Raji (cell line): ENCODE results near the gene CYP2W1.
A peak's percentile ranks its signal among the peaks of the same experiment; 100 is the strongest.

Source experiments
- POLR2A ChIP-seq: IDR thresholded peaks from 2 replicates; pipeline ENCODE4 v1.6.1; 2011; ENCODE audit warnings: low read depth, low read length, control low read depth; ENCODE audit not compliant: insufficient read depth

Gene CYP2W1

DNA sequence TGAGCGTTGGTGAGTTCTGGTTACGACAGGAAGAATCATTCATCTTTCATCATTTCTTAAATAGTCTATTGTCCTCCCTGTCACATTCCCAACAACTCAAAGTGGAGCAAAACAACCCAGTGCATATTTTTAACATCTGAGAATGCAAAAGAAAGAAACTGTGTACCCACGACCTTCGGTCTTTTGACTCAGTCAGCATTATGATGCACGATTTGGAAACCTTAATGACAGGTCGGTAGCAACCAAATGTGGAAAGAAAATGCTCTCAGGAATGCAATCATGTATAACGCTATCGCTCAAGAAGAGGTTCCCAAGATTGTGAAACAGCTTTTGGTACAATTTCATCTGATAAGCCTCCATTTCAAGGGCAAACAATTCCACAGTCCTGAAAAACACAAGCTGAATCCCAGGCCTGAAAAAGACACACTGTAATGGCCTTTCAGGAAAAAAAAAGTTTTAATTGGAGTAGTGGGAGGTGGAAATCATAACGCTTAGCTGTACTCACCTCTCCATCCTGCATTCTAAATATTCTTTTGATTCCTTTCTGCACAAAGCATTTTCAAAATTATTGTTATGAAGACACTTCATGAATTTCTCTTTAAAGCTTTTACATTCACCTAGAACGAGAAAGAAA lies 10.2 kb upstream of the CYP2W1 start:
- no peak for TF ChIP-seq POLR2A

DNA sequence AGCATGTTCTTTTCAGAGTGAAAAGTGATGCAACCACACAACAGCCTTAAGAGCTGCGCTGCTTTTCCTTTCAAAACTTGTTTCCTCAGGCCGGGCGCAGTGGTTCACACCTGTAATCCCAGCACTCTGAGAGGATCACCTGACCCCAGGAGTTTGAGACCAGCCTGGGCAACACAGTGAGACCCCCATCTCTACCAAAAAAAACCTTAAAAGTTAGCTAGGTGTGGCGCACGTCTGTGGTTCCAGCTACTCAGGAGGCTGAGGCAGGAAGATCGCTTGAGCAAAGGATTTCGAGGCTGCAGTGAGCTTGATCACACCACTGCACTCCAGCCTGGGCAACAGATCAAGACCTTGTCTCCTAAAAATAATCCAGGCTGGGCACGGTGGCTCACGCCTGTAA lies 9.7 kb upstream of the CYP2W1 start:
- no peak for TF ChIP-seq POLR2A

DNA sequence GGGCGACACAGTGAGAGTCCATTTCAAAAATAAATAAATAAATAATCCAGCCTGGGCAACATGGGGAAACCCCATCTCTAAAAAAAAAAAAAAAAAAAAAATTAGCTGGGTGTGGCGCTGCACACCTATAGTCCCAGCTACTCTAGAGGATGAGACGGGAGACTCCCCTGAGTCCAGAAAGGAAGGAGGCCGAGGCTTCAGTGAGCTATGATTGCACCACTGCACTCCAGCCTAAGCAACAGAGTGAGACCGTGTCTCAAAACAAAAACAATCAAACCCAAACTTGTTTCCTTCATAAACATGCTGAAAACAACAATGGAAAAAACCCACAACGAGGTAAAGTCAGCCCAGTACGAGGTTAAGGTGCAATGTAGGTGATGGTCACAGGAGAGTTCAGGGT lies 8.8 kb upstream of the CYP2W1 start:
- no peak for TF ChIP-seq POLR2A

DNA sequence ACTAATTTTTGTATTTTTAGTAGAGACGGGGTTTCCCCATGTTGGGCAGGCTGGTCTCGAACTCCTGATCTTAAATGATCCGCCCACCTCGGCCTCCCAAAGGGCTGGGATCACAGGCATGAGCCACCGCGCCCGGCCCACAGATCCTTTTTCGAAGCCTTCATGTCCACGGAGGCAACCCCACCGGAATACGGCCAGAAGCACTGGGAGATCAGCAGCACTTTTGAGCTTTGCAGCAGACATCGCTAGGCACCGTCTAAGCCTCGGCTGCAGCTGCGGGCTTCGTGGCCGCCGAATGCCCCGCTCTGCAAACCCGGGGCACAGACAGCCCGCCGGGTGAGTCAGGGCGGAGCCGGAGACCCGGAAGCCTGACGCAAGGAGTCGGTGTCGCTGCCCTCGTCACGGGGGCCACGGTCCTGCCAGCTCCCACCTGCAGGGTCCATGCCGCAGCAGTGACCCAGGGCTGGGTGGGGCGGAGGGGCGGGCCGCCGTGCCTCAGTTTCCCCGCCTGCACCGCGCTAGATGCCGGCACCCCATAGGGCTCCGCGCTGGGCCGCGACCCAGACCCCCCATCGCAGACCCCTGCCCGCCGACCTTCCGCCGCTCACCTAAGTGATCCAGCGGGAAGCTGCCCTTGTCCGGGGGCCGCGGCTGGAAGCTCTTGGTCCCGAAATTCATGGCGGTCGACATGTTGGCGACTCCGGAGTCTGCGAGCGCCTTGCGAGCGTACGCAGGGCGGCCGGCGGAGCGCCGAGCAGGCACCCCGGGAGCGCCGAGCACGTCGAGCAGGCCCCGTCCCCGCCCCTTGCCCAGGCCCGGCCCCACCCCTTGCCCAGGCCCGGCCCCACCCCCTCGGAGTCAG lies 7.9 kb upstream of the CYP2W1 start, which contains the start of gene COX19:
Gene COX19, minus strand, starts transcription at position 730 of the 862 bp plus-strand sequence. Its CDS starts 40 bp downstream, at position 690.
- peak; percentile 87 for TF ChIP-seq POLR2A

DNA sequence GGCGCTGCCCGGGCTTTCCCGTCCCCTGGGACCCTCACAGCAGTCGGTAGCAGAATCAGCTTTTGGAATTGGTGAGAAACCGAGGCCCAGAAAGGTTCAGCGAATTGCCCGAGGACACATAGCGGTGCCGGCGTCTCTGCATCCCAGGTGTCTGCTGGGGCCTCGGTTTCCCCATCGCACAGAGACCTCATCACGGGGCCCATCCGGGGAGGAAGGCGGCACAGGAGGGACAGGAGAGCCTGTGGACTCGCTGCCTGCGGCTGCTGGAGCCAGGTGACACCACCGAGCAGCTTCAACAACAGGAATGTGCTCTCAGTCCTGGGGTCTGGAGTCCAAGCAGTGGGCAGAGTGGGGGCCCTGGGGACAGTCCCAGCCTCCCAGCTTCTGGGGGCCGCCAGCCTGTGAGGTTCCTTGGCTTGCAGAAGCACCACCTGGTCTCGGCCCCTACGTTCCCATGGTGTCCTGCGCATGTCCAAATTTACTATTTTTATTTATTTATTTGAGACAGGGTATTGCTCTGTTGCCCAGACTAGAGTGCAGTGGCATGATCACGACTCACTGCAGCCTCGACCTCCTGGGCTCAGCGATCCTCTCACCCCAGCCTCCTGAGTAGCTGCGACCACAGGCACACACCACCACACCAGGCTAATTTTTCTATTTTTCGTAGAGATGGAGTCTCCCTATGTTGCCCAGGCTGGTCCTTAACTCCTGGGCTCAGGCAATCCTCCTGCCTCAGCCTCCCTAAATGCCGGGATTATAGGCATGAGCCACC lies 7.1 kb upstream of the CYP2W1 start:
- TF ChIP-seq POLR2A, result no peak

DNA sequence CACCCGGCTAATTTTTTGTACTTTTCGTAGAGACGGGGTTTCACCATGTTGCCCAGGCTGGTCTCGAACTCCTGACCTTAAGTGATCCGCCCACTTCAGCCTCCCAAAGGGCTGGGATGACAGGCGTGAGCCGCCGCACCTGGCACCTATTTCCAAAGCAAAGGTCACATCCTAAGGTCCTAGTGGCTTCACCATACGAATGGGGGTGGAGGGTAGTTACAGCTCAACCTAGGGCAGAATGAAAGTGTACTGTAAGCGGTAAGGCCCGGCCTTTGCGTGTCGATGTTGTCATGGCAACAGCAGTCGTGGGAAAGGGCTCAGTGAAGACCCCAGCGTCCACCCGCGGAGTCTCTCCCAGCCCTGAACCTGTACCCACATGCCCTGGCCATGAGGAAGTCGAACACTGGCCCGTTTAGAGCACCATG lies 6.1 kb upstream of the CYP2W1 start:
- TF ChIP-seq POLR2A, result no peak

DNA sequence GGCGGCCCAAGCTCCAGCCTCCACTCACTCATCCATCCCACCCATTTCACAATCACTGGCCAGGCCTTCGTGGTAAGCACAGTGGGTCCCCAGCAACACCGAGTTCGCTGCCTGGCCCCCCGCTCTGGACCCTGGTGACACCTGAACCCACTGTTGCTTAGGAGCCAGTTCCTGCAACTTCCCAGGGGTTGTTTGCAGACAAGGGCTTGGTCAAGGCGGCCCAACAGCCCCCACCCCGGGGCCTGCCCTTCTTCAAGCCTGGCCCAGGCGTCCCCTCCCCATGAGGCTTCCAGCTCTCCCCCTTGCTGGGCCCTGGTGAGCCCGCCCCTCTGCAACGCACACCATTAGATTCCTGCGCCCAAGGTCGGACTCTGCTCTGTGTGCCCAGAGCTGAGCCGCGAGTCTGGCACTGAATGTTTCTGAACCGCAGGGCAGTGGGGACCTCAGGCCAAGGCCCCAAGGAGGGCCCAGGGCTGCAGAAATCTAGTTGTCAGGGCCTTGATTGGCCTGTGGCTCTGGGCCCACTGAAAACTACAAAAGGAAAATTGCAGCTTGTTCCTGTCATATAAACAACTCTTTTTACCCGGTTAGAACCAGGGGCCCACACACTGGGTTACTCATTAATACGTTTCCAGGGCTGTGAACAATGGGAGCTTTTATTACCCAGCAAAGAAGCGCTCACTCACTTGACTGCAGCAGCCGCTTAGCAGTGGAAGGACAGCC lies 5.5 kb upstream of the CYP2W1 start:
- TF ChIP-seq POLR2A, result no peak

DNA sequence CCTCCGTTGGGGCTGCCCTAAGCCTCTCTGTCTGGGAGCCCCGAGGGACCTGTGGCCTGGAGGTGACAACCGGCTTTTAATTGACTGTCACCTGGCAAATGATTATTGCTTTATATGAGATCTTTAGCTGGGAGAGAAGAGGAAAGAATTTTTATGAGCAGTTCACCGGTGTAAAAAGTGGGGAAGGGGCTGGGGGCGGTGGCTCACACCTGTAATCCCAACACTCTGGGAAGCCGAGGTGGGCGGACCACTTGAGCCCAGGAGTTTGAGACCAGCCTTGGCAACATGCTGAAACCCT lies 5.0 kb upstream of the CYP2W1 start:
- no peak for TF ChIP-seq POLR2A

DNA sequence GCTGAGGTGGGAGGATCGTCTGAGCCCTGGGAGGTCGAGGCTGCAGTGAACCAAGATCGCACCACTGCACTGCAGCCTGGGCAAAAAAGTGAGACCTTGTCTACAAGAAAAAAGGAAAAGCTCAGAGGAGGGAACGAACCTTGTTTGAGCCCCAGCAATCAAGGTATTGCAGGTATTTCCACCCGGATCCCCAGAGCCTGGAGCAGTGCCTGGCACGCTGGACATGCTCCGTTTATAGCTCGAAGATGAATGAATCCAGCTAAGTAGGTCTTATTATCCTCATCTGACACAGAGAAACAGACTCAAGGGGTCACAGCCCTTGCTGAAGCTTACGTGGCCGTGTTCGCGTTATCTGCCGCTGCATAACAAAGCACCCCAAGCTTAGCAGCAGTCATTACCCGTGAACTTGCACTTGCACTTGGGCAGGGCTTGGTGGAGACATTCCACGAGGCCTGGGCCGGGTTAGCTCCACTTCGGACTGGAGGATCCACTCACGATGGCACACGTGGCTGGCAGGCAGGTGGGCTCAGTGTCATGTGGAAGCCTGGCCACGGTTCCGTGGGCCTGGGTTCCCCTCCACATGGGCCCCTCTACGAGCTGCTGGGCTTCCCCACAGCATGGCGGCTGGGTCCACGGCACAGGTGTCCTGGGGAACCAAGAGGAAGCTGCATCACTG lies 4.4 kb upstream of the CYP2W1 start:
- TF ChIP-seq POLR2A, result no peak

DNA sequence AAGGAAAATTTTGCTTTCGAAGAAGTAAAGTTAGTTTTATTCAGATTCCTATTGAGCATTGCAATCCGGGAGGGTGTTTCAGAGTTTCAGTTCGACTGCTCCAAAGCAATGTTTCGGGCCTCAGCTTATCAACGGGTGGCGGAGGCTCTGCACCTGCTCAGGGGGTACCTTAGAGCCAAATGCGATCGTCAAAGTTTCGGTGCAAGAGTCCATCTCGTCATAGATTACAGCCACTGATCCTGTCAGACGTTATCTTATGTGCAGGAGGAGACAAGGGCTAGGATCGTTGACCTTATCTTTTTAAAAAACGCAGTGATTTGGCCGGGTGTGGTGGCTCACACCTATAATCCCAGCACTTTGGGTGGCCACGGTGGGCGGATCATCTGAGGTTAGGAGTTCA lies 3.8 kb upstream of the CYP2W1 start:
- TF ChIP-seq POLR2A, result no peak

DNA sequence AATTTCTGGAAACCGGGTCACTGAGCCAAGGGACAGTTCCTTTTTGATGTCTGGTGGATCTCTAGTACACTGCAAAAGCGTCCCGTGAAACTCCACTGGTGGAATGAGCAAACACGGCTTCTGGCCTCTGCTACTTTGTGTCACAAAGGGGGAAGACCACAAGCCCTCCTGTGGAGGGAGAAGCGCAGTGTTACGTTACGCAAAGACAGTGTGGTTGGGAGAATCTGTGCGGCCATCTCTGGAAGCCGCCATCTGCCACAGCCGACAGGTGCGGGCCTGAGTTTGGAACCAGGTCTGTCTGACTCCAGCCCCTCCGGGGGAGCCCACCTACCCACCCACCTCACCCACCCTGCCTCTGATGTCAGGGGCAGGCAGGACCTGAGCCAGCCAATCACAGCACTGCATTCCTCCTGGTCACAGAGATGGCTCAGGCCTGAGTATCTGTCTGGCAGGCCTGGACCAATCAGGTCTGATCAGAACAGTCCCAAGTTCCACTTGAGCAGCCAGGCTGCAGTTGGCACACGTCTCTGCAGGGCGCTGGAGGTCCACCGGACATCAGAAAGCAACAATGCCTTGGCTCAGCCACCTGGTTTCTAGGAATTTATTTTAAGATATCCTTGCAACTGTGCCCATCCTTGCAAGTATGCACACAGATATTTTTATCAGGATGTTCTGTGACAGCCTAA lies 3.0 kb upstream of the CYP2W1 start:
- 0 out of 2 replicates have a peak, but pooled peaks have one; percentile 27 for TF ChIP-seq POLR2A

DNA sequence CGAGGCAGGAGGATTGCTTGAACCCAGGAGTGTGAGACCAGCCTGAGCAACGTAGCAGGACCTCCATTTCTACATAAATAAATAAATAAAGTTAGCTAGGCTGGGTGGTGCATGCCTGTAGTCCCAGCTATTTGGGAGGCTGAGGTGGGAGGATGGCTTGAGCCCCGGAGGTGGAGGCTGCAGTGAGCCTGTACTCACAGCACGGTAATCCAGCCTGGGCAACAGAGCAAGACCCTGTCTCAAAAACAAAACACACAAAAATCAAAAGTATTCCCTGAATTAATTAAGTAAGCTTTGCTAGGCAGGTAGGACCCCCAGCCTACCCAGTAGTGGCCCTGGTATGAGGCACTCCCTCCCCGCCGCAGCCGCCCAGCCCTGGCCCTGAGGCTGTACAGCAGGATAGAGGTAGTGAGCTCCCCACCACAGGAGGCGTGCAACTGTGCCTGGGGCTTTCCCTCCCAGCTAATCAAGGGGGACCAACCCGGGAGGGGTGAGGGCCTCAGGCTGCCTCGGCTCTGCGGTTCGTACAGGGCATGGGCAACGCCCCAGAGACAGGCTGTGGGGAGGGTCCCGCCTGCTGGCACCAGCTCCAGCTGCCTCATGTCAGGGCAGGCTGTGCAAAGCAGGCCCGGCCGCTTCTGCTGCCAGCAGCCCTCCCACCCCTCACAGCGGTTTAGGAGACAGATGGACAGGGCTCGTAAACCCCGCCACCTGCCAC lies 1.0 kb upstream of the CYP2W1 start:
- TF ChIP-seq POLR2A, result no peak

DNA sequence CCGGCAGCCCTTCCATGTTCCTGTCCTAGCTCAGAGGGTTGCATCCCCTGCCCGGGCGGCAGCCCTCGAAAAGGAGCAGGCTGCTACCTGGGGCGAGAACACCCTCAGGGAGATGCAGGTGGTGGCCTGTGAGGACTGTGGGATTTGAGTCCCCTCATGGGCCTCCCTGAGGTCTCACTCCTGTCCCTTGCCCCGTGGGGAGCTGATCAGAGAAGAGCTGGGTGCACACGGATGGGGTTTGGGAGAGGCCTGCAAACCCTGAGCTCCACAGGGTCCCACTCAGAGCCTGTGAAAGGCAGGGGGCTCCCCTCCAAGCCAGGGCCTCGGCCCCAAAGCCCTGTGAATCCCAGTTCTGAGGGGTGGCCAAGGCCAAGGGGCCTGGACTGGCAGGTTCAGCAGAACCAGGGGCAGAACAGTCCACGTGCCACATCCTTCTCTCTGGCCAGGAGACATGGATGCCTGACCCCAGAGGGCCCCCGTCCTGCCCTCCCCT lies 424 bp upstream of the CYP2W1 start:
- no peak for TF ChIP-seq POLR2A

DNA sequence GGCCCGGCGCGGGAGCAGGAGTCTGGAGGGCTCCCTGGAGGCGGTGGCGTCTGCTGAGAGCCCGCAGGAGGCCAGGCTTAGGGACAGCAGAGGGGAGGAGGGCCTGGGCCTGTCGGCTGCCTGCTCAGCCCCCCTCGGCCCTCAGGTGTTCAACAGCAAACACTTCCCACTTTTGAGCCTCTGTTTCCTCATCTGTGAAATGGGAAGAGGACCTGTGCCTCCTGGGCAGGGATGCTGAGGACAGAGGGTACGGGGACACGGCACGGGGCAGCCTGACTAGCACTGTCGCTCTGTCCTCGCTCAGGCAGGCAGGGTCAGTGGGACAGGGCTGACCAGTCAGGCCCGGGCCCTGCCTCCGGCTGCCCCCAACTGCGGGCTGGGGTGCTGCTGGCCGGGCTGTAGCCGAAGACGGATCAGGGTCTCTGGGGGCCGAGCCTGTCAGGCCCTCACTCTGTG lies 663 bp downstream of the CYP2W1 start:
- TF ChIP-seq POLR2A, result no peak
